NB4 (cell line): ENCODE results near the gene MOGAT1.

ENCODE experiments used
- POLR2A ChIP-seq: IDR thresholded peaks from 2 replicates; pipeline ENCODE4 v1.6.1; 2011; ENCODE audit warnings: mild to moderate bottlenecking; ENCODE audit not compliant: insufficient read length; ENCODE audit errors: extremely low read depth
- TF ChIP-seq, protein P1 (sequence below): IDR thresholded peaks from one replicate; pipeline ENCODE4 v1.5.1; 2012; ENCODE audit warnings: low read depth, low read length

DNA sequence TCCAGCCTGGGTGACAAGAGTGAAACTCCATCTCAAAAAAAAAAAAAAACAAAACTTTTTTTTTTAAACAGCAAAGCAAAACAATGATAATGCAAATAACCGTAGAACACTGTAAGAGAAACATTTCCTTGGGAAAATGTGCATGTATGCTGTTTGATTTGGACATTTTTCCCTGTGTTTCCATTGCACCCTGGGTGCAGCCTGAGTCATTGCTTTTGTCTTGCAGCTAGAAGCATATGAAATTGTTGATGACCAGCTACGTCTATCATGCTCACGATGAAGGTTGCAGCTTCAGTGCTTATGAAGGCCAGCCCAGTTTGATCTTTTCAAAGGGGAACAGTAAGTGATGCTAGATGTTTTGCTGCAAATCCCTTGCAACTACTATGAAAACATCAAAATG lies 41.5 kb downstream of the MOGAT1 start:
- TF ChIP-seq, protein P1, sequence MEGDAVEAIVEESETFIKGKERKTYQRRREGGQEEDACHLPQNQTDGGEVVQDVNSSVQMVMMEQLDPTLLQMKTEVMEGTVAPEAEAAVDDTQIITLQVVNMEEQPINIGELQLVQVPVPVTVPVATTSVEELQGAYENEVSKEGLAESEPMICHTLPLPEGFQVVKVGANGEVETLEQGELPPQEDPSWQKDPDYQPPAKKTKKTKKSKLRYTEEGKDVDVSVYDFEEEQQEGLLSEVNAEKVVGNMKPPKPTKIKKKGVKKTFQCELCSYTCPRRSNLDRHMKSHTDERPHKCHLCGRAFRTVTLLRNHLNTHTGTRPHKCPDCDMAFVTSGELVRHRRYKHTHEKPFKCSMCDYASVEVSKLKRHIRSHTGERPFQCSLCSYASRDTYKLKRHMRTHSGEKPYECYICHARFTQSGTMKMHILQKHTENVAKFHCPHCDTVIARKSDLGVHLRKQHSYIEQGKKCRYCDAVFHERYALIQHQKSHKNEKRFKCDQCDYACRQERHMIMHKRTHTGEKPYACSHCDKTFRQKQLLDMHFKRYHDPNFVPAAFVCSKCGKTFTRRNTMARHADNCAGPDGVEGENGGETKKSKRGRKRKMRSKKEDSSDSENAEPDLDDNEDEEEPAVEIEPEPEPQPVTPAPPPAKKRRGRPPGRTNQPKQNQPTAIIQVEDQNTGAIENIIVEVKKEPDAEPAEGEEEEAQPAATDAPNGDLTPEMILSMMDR, result no peak
- no peak for TF ChIP-seq POLR2A
